Naive thymus-derived CD4-positive, alpha-beta T cell (primary cell): ENCODE data around the gene PPT1. TPM values are rescaled to one million over a fixed set of nuclear protein-coding genes. Genes with fewer than 3 reads are reported as not detected.
"Not testable (repeated sequence)": the region's sequence is repeated elsewhere in the genome, so short reads cannot be mapped to it uniquely, and the experiment has no call there.

ENCODE experiments used
- ATAC-seq: fragments of 150-1000 bp; cut with Tn5 transposase; 2 replicates; pipeline ENCODE4 v1.10.0; 2021; ENCODE audit warnings: mild to moderate bottlenecking, moderate library complexity
- CTCF ChIA-PET: fragments of 350-600 bp; sonication (Branson Sonifier 250); formaldehyde crosslinking; loops from one replicate; lab custom pipeline; 2021; ENCODE audit warnings: antibody characterized with exemption; lab: Charles Lee
- POLR2A ChIA-PET: fragments of 350-600 bp; sonication (Branson Sonifier 250); formaldehyde crosslinking; loops from one replicate; lab custom pipeline; 2021; ENCODE audit warnings: antibody characterized with exemption, inconsistent platforms; lab: Charles Lee
- DNase-seq, 9 donors: peaks; one replicate each; pipeline versions ENCODE4 v3.0.0 to v3.0.0-alpha.2; 2020 to 2022; ENCODE audit warnings: mixed read lengths in 1 of 9
- H3K27ac ChIP-seq: one replicate; pipeline ENCODE4 v1.7.0; 2013; ENCODE audit warnings: mild to moderate bottlenecking, low read depth, low read length, moderate library complexity
- H3K27me3 ChIP-seq, 2 donors: one replicate each; pipeline ENCODE4 v1.7.0; 2013; ENCODE audit warnings: low read length in 2 of 2, mild to moderate bottlenecking in 2 of 2, moderate library complexity in 2 of 2; ENCODE audit not compliant: control insufficient read depth in 2 of 2, insufficient read depth in 2 of 2
- H3K36me3 ChIP-seq, 3 experiments: 1 replicate in 2 of 3; 2 replicates in 1 of 3; pipeline ENCODE4 v1.7.0; 2013; ENCODE audit warnings: low read length in 3 of 3, mild to moderate bottlenecking in 3 of 3, moderate library complexity in 1 of 3; ENCODE audit not compliant: insufficient read depth in 3 of 3, control insufficient read depth in 2 of 3
- H3K4me1 ChIP-seq, 2 donors: one replicate each; pipeline ENCODE4 v1.7.0; 2013; ENCODE audit warnings: low read length in 2 of 2, mild to moderate bottlenecking in 2 of 2, moderate library complexity in 1 of 2; ENCODE audit not compliant: control insufficient read depth in 2 of 2, insufficient read depth in 2 of 2
- H3K4me3 ChIP-seq: 2 replicates; pipeline ENCODE4 v1.7.0; 2013; ENCODE audit warnings: mild to moderate bottlenecking, low read length
- H3K9me3 ChIP-seq, 3 experiments: 1 replicate in 2 of 3; 2 replicates in 1 of 3; pipeline ENCODE4 v1.7.0; 2013; ENCODE audit warnings: low read length in 3 of 3; ENCODE audit not compliant: control insufficient read depth in 2 of 3
- H3K27ac Mint-ChIP-seq, 9 donors: one replicate each; pipeline ENCODE4 v1.8.0; 2020 to 2022; ENCODE audit warnings: mixed read lengths in 9 of 9, mild to moderate bottlenecking in 8 of 9, moderate library complexity in 5 of 9, inconsistent platforms in 2 of 9
- H3K27me3 Mint-ChIP-seq, 5 donors: one replicate each; pipeline ENCODE4 v1.8.0; 2021 to 2022; ENCODE audit warnings: mixed read lengths in 5 of 5, mild to moderate bottlenecking in 1 of 5
- H3K36me3 Mint-ChIP-seq, 5 donors: one replicate each; pipeline ENCODE4 v1.8.0; 2020 to 2022; ENCODE audit warnings: mixed read lengths in 5 of 5, mild to moderate bottlenecking in 3 of 5, inconsistent platforms in 1 of 5
- H3K4me1 Mint-ChIP-seq, 7 donors: one replicate each; pipeline ENCODE4 v1.8.0; 2020 to 2022; ENCODE audit warnings: mixed read lengths in 7 of 7, mild to moderate bottlenecking in 3 of 7, inconsistent platforms in 1 of 7
- H3K4me3 Mint-ChIP-seq, 10 donors: one replicate each; pipeline ENCODE4 v1.8.0; 2020 to 2022; ENCODE audit warnings: mild to moderate bottlenecking in 10 of 10, mixed read lengths in 10 of 10, moderate library complexity in 6 of 10, inconsistent platforms in 2 of 10
- H3K9me3 Mint-ChIP-seq, 11 donors: one replicate each; pipeline ENCODE4 v1.8.0; 2020 to 2022; ENCODE audit warnings: mixed read lengths in 11 of 11, mild to moderate bottlenecking in 4 of 11, inconsistent platforms in 1 of 11, moderate library complexity in 1 of 11
- intact Hi-C, 2 donors: fragments of 100-400 bp; cut with micrococcal nuclease; formaldehyde crosslinking; loops; one replicate each; pipeline ENCODE4 v1.15.1; 2023
- polyA plus RNA-seq, 2 donors: library from polyadenylated mRNA; unstranded; fragments of 300-500 nt; fragmentation: Illumina TruSeq; gene quantifications; one replicate each; pipeline ENCODE4 v1.2.3, GENCODE V29; 2021
- total RNA-seq, 6 experiments: library from RNA in 5 of 6; stranded (reverse) in 5 of 6; gene quantifications; 1 replicate in 5 of 6; 2 replicates in 1 of 6; pipeline ENCODE4 v1.2.3 and lab custom pipeline; 2021 to 2026

PPT1 gene
- total and polyA plus RNA-seq, 7 experiments from 2014 or later: 51.8 to 264 (median 100) TPM

DNA sequence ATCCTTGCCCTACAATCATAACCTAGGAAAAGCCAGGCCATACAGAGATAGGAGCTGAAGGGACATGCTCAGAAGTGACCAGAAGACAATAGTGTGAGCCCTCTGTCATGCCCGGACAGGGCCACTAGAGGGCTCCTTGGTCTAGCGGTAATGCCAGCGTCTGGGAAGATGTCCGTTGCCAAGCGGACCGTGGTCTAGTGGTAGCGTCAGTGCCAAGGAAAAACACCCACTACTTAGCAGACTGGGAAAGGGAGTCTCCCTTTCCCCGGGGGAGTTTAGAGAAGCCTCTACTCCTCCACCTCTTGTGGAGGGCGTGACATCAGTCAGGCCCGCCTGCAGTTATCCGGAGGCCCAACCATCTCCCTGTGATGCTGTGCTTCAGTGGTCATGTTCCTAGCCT is 12.3 kb downstream of the PPT1 start:
- H3K27ac ChIP-seq, H3K9me3 Mint-ChIP-seq, POLR2A ChIA-PET, H3K4me1 ChIP-seq, H3K27me3 ChIP-seq, ATAC-seq, H3K4me3 ChIP-seq, H3K27me3 Mint-ChIP-seq, H3K9me3 ChIP-seq: not testable (repeated sequence)
- Mint-ChIP-seq H3K4me3 (peak overlapping the region in 5 of 10 donors; percentile 7 to 38 (median 16)), H3K4me1 (peaks cover 0 to 21% (median 13%) of the 10 kb centered on the region in 7 donors), H3K27ac (peak overlapping the region in 4 of 9 donors; percentile 21 to 86 (median 60)), H3K36me3 (peaks cover 12 to 64% (median 26%) of the 10 kb centered on the region in 5 donors)
- H3K36me3 ChIP-seq: peaks cover 0 to 60% (median 14%) of the 10 kb centered on the region in 3 experiments
- CTCF ChIA-PET: interaction anchor here (0.6 to 1.2 kb wide), 4 partner anchors 24 to 300 kb away, joined by 3 to 4 read pairs (median 3); no protein-coding TSS in a partner anchor
- DNase-seq: peak in 4 of 9 donors; percentile 7 to 41 (median 24)
- intact Hi-C loops: loop anchor here (1.0 kb wide), 1 partner anchor 254 kb away; no protein-coding TSS in a partner anchor

DNA sequence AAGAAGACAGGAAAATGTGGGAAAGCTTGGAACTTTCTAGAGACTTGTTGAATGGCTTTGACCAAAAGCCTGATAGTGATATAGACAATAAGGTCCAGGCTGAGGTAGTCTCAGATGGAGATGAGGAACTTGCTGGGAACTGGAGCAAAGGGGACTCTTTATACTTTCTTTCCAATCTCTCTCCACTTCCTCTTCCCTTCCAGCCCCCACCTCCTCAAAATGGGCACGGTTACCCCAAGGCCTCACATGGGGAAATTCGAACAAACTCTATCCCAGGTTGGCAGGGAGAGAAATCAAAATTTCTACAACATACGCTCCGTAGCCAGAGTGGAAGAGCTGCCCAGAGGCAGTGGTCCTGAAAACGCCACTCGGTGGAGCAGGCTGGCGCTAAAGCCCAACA is 15.2 kb downstream of the PPT1 start:
- Histone ChIP-seq H3K27ac (no peak overlapping the region), H3K4me1 (no peaks in the 10 kb centered on the region), H3K27me3 (no peaks in the 10 kb centered on the region), H3K9me3 (no peaks in the 10 kb centered on the region), H3K4me3 (no peak overlapping the region), H3K36me3 (peaks cover 0 to 52% (median 4%) of the 10 kb centered on the region in 3 experiments)
- H3K27ac Mint-ChIP-seq: peak overlapping the region in 1 of 9 donors; percentile 10
- ChIA-PET CTCF (interaction anchor here (0.7 to 1.3 kb wide), 3 partner anchors 13 to 104 kb away, joined by 3 read pairs; no protein-coding TSS in a partner anchor), POLR2A (no interaction called here)
- intact Hi-C loops: no loop called here
- no peak overlapping the region for H3K4me3 Mint-ChIP-seq
- H3K9me3 Mint-ChIP-seq: no peaks in the 10 kb centered on the region
- ATAC-seq: no peak
- peaks cover 8 to 29% (median 20%) of the 10 kb centered on the region in 7 donors for H3K4me1 Mint-ChIP-seq
- peaks cover 12 to 53% (median 21%) of the 10 kb centered on the region in 5 donors for H3K36me3 Mint-ChIP-seq
- DNase-seq: no peak
- H3K27me3 Mint-ChIP-seq: no peaks in the 10 kb centered on the region

GRCh38 chr1:40079774-40080400 is 17.2 kb downstream of the PPT1 start:
- Mint-ChIP-seq H3K4me3 (no peak overlapping the region), H3K27me3 (no peaks in the 10 kb centered on the region), H3K4me1 (peaks cover 6 to 25% (median 13%) of the 10 kb centered on the region in 7 donors), H3K9me3 (no peaks in the 10 kb centered on the region), H3K27ac (peak overlapping the region in 2 of 9 donors; percentile 4 to 66), H3K36me3 (peaks cover 12 to 38% (median 19%) of the 10 kb centered on the region in 5 donors)
- no peak for DNase-seq
- H3K27me3 ChIP-seq: no peaks in the 10 kb centered on the region
- H3K4me3 ChIP-seq: no peak overlapping the region
- no peaks in the 10 kb centered on the region for H3K9me3 ChIP-seq
- ATAC-seq: no peak
- H3K4me1 ChIP-seq: no peaks in the 10 kb centered on the region
- peaks cover 0 to 46% (median 4%) of the 10 kb centered on the region in 3 experiments for H3K36me3 ChIP-seq
- ChIA-PET POLR2A (interaction anchor here (1.4 kb wide), 1 partner anchor 40 kb away, joined by 3 read pairs; the partner anchor contains the start of gene CAP1), CTCF (no interaction called here)
- H3K27ac ChIP-seq: no peak overlapping the region
- intact Hi-C loops: loop anchor here (2.0 to 10.0 kb wide), 2 partner anchors 259 to 325 kb away; no protein-coding TSS in a partner anchor

DNA sequence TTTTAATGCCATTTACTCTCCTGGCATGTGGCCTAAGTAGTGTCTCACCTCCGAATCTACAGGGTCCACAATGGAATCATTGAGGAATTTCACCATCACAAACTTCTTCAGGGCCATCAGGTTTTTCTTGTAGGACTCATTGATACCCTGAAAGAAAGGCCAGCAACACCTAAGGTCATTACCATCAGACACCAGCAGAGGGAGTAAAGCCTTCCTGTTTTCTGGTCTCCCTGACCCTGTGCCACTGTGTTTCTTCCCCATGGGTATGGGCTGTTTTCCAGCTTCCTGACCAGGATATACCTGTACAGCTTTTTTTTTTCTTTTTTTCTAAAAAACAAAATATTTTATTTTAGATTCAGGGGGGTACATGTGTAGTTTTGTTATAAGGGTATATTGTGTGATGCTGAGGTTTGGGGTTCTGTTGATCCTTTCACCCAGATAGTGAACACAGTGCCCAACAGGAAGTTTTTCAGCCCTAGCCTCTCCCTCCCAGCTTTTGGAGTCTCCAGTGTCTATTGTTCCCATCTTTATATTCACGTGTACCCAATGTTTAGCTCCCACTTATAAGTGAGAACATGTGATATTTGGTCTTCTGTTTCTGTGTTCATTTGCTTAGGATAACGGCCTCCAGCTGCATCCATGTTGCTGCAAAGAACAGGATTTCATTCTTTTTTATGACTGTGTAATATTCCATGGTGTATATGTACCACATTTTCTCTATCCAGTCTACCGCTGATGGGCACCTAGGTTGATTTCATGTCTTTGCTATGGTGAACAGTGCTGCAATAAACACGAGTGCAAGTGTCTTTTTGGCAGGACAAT is 18.3 kb downstream of the PPT1 start:
- H3K36me3 ChIP-seq: peaks cover 0 to 47% (median 2%) of the 10 kb centered on the region in 3 experiments
- ATAC-seq (peak; percentile 88), DNase-seq (peak in 8 of 9 donors; percentile 13 to 59 (median 48))
- H3K9me3 ChIP-seq: no peaks in the 10 kb centered on the region
- peaks cover 0 to 24% (median 13%) of the 10 kb centered on the region in 7 donors for H3K4me1 Mint-ChIP-seq
- H3K4me3 ChIP-seq: no peak overlapping the region
- intact Hi-C loops: loop anchor here (1.0 to 10.0 kb wide), 5 partner anchors 19 to 326 kb away; no protein-coding TSS in a partner anchor
- H3K4me3 Mint-ChIP-seq: no peak overlapping the region
- H3K27me3 Mint-ChIP-seq: no peaks in the 10 kb centered on the region
- no peaks in the 10 kb centered on the region for H3K4me1 ChIP-seq
- no peak overlapping the region for H3K27ac ChIP-seq
- H3K36me3 Mint-ChIP-seq: peaks cover 7 to 36% (median 16%) of the 10 kb centered on the region in 5 donors
- no peaks in the 10 kb centered on the region for H3K27me3 ChIP-seq
- H3K9me3 Mint-ChIP-seq: peaks cover 0 to 2% (median 0%) of the 10 kb centered on the region in 11 donors
- H3K27ac Mint-ChIP-seq: peak overlapping the region in 6 of 9 donors; percentile 34 to 91 (median 66)
- POLR2A ChIA-PET: interaction anchor here (0.9 to 1.5 kb wide), 3 partner anchors 21 to 39 kb away, joined by 3 to 7 read pairs (median 3); partner anchors contain the start of gene CAP1
- CTCF ChIA-PET: interaction anchor here (0.6 to 1.9 kb wide), 19 partner anchors 11 to 361 kb away, joined by 3 to 6 read pairs (median 3); partner anchors contain the start of gene CAP1

- intact Hi-C loops: loop anchor here in 1 of 2 donors (10.0 kb wide), 1 partner anchor 328 kb away; no protein-coding TSS in a partner anchor
- POLR2A ChIA-PET: interaction anchor here (0.7 to 1.8 kb wide), 4 partner anchors 14 to 19 kb away, joined by 3 to 4 read pairs (median 3); no protein-coding TSS in a partner anchor
- H3K4me3 Mint-ChIP-seq: no peak overlapping the region
- DNase-seq (no peak), ATAC-seq (peak; percentile 27)
- peak overlapping the region in 3 of 9 donors; percentile 36 to 69 (median 55) for H3K27ac Mint-ChIP-seq
- peak overlapping the region; percentile 18 for H3K27ac ChIP-seq
- H3K36me3 Mint-ChIP-seq: peaks cover under 1 to 43% (median 26%) of the 10 kb centered on the region in 5 donors
- peaks cover 0 to 62% (median 15%) of the 10 kb centered on the region in 3 experiments for H3K36me3 ChIP-seq
- H3K4me1 Mint-ChIP-seq: peaks cover 0 to 40% (median 25%) of the 10 kb centered on the region in 7 donors
- H3K27me3 ChIP-seq: no peaks in the 10 kb centered on the region
- no peaks in the 10 kb centered on the region for H3K27me3 Mint-ChIP-seq
- H3K4me1 ChIP-seq: no peaks in the 10 kb centered on the region
- H3K4me3 ChIP-seq: no peak overlapping the region
- H3K9me3 Mint-ChIP-seq: peaks cover 0 to 2% (median 0%) of the 10 kb centered on the region in 11 donors
- no peaks in the 10 kb centered on the region for H3K9me3 ChIP-seq
- CTCF ChIA-PET: interaction anchor here (0.6 to 1.7 kb wide), 8 partner anchors 35 to 531 kb away, joined by 3 to 7 read pairs (median 4); no protein-coding TSS in a partner anchor
These were observed 20.1 kb downstream of the PPT1 start for GRCh38 chr1:40076895-40077312.
